LNCaP clone FGC (cell line): ENCODE results near the gene ATP6V0B.

Experiments
- DNase-seq: peaks from one replicate; pipeline ENCODE4 v3.0.0-alpha.2; 2011; ENCODE audit warnings: low read depth
- H3K4me3 ChIP-seq: 2 replicates; pipeline ENCODE4 v1.5.1; 2011; ENCODE audit warnings: mild to moderate bottlenecking, low read depth, low read length, control low read depth
- CTCF ChIP-seq: IDR thresholded peaks from 2 replicates; pipeline ENCODE4 v1.5.1; 2012; ENCODE audit warnings: mild to moderate bottlenecking; ENCODE audit not compliant: control insufficient read depth, insufficient read depth; ENCODE audit errors: extremely low read depth

The ATP6V0B gene

GRCh38 chr1:43933386-43934100, 41.2 kb upstream of the ATP6V0B start, which contains the start of gene ARTN:
Gene ARTN, plus strand, starts transcription at chr1:43933801. Its CDS starts 1,856 bp downstream, at chr1:43935657.
- TF ChIP-seq CTCF = no peak
- DNase-seq = no peak
- H3K4me3 ChIP-seq = no peak within 1 kb of the TSS

GRCh38 chr1:43934101-43934985, 40.4 kb upstream of the ATP6V0B start:
- no peak for DNase-seq
- no peak overlapping the region for H3K4me3 ChIP-seq
- peak; percentile 78 for TF ChIP-seq CTCF

DNA sequence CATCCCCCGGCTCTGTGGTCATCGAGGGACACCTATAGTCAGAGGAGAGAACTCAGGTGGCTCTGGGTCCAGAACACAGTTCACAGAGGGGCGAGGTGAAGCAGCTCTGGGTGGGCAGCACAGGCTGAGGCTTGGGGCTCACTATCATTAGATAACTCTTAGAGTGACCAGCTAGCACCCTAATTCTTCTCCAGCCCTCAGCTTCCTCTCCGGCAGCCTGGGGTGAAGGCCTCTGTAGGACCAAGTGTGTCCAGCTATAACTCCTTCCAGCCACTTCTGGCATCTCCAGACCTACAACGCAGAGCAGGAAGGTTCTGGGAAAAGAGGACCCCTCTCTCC, 39.8 kb upstream of the ATP6V0B start:
- no peak for DNase-seq
- no peak for TF ChIP-seq CTCF
- peak overlapping the region; percentile 69 for H3K4me3 ChIP-seq

DNA sequence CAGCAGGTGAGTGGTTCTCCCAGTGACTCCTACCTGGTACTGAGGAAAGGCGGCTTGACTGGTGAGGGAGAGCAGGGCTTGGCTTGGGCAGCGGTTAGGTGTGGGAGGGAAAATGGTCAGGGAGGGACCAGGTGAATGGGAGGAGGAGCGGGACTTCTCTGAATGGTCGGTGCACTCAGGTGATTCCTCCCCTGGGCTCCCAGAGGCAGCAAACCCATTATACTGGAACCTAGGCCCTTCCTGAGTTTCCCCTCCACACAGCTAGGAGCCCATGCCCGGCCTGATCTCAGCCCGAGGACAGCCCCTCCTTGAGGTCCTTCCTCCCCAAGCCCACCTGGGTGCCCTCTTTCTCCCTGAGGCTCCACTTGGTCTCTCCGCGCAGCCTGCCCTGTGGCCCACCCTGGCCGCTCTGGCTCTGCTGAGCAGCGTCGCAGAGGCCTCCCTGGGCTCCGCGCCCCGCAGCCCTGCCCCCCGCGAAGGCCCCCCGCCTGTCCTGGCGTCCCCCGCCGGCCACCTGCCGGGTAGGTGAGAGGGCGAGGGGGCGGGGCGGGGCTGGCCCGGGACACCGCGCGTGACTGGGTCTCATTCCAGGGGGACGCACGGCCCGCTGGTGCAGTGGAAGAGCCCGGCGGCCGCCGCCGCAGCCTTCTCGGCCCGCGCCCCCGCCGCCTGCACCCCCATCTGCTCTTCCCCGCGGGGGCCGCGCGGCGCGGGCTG, 38.9 kb upstream of the ATP6V0B start:
- no peak for TF ChIP-seq CTCF
- DNase-seq = peak; percentile 91
- peak overlapping the region; percentile 69 for H3K4me3 ChIP-seq

DNA sequence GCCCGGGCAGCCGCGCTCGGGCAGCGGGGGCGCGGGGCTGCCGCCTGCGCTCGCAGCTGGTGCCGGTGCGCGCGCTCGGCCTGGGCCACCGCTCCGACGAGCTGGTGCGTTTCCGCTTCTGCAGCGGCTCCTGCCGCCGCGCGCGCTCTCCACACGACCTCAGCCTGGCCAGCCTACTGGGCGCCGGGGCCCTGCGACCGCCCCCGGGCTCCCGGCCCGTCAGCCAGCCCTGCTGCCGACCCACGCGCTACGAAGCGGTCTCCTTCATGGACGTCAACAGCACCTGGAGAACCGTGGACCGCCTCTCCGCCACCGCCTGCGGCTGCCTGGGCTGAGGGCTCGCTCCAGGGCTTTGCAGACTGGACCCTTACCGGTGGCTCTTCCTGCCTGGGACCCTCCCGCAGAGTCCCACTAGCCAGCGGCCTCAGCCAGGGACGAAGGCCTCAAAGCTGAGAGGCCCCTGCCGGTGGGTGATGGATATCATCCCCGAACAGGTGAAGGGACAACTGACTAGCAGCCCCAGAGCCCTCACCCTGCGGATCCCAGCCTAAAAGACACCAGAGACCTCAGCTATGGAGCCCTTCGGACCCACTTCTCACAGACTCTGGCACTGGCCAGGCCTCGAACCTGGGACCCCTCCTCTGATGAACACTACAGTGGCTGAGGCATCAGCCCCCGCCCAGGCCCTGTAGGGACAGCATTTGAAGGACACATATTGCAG, 38.2 kb upstream of the ATP6V0B start:
- H3K4me3 ChIP-seq = peak overlapping the region; percentile 69
- TF ChIP-seq CTCF = peak; percentile 21
- DNase-seq = no peak

DNA sequence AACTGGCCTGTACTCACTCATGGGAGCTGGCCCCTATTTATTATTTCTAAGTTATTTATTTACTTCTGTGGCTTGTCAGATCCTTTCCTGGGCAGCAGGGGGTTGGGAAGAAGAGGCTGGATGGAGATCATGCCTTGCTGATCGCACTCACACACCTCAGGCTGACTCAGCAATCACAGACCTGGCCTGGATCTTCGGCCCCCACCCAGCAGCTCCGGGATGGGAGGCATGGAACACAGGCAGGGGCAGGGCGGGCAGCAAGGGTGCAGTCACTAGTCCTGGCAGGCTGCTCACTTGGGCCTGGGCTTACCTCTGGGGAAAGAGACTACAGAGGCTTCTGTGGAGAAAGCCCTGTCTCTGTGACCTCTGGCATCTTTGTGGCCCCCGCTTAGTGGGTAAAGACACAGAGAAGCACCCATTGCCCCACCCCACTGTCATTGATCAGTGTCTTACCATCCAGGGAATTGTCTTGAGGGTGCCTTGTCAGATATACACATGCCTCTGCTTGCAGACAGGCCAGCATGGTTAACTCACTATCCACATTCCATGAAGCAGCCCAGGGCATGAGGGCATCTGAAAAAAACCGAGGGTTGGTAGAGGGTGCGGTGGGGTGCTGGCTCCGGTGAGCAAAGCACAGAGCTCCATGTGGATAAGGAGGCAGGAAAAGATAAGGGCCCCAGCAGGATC, 37.4 kb upstream of the ATP6V0B start:
- H3K4me3 ChIP-seq = peak overlapping the region; percentile 69
- no peak for TF ChIP-seq CTCF
- no peak for DNase-seq
